HG02763 (cell line): ENCODE measurements around the gene ABCC9.

Source experiments
- ATAC-seq: cut with Tn5 transposase; IDR thresholded peaks from one replicate; pipeline ENCODE4 v1.9.1; 2021; ENCODE audit warnings: mild to moderate bottlenecking, moderate library complexity; ENCODE audit not compliant: unreplicated experiment

ABCC9 gene

DNA sequence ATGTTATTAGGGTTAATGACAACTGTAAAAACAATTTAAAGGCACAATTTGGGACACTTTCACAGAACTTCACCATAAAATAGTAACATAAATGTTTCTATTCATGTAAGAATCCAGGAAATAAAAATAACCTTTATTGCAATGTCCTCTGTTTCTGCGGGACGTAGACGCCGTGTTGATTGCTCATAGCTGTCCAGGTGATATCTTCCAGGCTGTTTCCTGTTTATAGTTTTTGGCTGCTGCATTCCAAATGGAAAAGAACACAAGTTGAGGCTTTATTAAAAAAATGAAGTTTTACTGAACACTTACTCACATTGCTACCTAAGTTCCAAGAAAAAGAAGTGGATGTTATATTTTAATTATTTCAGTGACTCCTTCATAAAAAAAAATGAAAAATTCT, 58.6 kb downstream of the ABCC9 start:
- no peak for ATAC-seq

DNA sequence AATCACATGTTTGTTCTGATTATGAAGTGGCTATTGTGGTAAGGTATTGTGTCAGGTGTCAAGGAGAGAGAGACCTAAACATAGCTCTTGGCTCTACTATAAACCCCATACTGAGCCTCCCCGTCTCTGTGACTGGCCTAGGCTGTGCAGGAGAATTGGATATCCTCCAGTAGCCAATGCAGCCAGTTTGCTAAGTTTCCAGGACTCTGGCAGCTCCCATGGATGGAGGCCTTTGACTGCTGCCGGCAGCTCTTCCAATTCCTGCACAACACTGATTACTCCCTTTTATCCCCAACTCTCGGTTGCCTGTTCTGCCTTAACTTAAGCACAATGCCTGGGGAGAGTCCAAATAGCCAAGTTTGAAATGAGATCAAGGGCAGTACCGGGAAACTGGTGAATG, 59.3 kb downstream of the ABCC9 start:
- ATAC-seq, result no peak

DNA sequence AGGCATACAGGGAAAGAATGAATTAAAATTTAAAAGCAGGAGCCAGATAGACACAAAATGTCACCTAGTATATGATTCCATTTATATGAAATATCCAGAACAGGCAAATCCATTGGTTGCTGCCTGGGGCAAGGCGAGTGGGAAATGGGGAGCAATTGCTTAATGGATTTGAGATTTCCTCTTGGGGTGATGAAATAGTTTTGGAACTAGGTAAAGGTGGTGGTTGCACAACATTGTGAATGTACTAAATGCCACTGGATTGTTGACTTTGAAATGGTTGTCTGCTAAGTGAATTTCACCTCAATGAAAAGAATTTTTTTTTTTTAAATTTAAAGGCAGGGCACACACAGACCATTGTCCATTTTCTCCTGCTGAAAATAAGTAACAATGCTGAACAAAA, 61.9 kb downstream of the ABCC9 start:
- no peak for ATAC-seq

DNA sequence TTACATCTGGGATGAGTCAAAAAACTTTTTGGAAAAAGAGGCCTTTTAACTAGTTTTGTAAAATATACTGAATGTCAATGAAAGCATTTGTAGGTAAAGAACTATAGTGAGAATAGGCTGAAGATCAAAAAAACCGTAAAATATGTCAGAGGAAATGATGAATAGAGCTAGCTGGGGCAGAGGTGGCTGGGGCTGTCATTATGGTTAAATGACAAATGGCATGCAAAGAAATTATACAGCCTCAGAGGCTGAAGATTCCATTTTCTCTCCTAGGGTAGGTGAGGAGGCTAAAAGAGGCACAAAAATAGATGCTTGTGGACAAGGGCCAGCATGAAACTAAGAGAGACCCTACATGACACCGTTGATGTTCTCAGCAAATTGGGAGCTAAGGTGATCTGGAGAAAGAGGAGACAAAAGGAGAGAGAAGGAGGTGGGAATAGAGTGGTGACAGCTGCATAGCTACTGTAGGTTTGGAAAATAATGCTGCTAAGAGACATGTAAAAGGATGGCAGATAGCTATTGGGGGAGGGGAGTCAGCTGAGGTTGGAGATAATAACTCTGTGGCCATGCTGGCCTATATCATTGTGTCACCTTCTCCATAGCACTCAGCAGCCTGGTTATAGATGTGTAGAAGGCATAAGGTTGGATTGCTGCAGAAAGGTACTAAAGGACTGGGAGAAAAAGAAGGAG, 63.8 kb downstream of the ABCC9 start:
- no peak for ATAC-seq

DNA sequence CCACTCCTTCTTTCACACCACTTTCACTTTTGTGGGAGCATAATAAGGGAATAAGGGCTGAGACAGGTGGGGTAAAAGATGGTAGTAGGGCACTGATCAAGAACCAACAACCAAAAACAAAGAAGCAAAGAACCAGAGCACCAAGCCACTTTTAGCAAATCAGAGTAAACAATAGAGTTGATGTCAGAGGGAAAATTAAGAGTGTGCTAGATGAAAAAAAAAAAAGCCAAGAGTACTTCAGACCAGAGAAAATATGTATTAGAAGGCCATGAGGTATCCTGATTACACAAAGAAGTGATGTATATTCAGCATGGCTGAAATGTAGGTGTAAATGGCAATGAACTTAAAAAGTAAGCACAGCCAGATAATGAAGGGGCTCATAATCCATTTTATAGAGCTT, 75.4 kb downstream of the ABCC9 start:
- no peak for ATAC-seq

DNA sequence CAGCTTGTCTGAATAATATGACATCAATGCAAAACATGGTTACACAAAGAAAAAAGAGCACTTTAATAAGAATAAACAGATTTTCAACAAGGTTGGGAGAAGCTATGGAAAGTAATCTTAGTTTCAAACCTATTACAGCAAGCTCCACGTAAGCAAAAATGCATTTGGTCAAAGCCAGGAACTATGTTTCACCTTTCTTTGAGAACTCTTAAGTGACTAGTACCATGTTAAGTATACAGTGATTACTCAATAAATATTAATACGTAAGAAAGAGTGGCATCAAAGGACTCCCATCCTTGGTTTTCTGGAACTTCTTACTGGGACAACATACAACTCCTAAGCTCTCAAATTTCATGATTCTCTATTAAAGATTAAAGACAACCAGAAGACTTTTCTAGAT, 80.7 kb downstream of the ABCC9 start:
- ATAC-seq, result no peak

DNA sequence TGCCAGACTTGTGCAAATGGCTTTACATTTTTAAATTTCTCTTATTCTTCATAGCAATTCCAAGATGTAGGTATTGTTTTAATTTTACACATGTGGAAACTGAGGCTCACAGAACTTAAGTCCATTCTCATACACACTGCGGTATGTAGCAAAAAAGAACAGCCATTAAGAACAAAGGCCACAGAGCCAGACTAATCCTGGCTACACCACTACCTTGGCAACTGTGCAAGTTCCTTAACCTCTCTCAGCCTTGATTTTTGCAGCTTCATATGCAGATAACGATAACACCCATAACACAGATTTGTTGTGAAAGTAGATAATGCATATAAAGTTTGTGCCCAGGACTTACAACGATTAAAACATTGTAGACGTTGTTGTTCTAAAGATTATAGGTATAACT, 81.1 kb downstream of the ABCC9 start:
- ATAC-seq, result no peak

DNA sequence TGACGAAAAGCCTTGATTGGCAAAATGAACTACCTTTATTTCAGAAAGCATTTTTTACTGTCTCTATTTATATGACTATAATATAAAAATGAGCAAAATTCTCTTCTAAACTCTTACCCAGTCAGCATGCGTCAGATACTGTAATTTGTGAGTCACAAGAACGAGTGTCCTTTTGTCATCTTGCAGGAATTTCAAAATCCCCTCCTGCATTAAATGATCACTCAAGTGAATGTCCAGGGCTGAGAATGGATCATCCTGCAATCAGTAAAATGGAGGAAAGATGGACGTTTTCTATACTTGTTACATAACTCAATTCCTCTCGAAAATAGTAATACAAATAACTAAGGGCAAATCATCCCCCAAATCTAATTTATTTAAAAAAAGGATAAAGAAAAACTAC, 89.0 kb downstream of the ABCC9 start:
- no peak for ATAC-seq

DNA sequence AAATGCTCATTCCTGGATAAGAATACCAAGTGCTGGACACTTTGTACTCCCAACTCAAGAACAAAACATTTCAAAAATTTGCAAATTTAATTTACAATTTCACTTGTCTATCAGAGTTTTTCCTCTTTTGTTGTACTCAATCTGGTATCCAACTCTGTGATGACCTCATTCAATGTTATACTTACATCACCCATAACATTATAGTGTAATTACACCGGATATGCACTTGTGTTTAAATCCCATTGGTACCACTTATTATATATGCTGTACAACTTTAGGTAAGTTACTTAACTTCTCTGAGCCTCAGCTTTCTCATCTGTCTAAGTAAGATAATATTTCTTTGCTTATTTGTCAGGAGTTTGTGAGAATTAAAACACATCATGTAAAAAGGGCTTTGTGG, 90.1 kb downstream of the ABCC9 start:
- ATAC-seq, result no peak

DNA sequence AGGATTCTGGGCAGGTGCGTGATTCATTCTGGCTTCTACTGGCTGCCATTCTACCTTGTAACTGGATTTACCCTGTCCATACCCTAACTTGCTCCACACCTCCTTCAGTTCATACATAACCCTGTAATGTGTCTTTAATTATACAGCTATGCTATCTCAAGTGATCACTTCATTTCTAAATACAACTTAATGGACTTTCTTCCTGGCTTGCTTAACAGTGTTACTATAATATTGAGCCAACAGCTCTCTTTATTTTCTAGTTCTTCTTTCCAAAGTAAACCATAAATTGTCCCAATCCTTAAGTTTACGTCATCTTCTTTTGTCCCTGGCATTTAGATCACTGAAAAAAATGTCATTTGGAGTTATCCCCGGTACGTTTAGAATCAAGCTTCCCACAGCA, 90.8 kb downstream of the ABCC9 start:
- ATAC-seq, result no peak

DNA sequence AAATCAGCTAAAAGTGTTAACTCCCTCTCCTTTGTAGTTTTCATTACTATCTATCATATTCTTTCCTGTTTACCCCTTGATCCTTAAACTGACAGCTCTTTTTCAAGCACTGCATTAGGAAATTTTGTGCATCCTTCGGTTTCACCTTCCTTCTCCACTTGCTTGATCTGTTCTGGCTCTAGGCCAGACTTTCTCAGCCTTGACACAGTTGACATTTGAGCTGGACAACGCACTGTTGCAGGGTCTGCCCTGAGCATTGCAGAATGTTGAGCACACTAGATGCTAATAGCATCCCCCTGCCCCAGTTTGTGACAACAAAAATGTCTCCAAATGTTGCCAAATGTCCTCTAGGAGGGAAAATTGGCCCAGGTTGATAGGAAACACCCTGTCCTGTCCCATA, 91.3 kb downstream of the ABCC9 start:
- ATAC-seq, result no peak

DNA sequence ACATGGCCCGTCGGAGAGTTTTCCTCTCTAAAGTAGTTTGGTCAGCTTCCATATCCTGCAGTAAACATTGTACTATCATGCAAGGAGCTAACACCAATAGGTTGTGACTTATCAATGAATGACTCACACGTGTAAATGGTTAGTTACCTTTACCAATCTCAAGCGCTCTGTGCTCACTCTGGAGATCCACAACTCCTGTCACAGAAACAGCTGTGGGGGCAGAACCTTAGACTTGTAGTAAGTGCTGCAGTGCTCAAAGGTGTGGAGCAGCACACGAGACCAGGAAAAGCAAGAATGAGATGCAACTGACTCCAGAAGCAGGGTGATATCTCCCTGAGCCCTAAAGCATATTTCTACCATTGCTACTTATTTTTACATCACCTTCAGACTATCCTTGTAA, 93.0 kb downstream of the ABCC9 start:
- no peak for ATAC-seq

DNA sequence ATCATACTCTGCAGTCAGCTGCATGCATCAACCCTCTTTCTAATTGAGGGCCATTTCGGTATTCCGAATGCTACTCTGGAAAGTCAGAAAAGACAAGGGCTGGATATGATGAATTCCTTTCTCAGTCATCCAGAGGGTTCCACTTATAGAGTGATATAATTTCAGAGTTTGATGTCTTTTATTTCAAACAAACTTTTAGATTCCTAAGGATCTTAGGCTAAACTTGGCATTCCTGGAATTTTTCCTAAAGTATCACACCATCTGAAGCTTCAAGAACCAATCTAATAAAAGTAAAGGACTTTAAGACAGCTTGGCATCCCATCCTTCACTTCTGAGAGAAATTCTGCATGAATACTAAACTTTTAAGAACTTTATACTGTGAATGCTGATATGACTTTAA, 97.4 kb downstream of the ABCC9 start:
- ATAC-seq, result no peak

DNA sequence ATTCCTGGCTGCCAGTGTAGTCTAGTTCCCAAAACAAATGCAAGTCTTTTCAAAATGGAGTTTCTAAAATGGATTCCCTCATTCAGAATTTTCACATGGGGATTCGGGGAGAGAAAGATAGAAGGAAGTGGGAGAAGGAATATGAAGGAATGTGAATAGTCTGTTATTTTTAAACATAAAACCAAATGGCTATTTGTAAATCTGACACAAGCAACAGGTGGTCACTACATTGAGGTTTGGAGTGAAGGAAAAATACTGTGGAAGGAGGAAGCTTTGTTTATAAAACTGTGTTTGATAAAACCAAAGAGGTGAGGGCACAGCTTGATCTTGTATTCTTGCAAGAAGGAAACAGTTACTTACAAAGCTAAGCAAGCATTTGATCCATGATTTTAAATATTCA, 101.5 kb downstream of the ABCC9 start:
- ATAC-seq, result no peak

DNA sequence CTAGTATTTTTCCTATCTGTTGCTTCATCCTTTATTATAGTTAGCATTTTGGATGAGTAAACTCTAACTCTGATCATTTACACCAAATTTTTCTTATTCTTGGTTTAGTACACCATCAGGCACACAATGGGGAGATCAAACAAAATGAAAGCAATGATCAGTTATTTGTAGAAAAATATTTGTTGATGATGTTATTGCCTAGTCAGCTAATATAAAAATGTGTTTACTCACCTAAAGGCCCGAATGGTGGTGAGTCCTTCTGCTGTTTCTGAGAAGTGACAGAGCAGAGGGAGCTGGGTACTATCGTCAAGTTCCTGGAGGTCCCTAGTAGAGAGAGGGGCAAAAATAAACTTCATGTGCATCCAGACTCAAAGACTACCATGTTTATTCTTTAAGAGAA, 103.4 kb downstream of the ABCC9 start:
- ATAC-seq, result no peak

DNA sequence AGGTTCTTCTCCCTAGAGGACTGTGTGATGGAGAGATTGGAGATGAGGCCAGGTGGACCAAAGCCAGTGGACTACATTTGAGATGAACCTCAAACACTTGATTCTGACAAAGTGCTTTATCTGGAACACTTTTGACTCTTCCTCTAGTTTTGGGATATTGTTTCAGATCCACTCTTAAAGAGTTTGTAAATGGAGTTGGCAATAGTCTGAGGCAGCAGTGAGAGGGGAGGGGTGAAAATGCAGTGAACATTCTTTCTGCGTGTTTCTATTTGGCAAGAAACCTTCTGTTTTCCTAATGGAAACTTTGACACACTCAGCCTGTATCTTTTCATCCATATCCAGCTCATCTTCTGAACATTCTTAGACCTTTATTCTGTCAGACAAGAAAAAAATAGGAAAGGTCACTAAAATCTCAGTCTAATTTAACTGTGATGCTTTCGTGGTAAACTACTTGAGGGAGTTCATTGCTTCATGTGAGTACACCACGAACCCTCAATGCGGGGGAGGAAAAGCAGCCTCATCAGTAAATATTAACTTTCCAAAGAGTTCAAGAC, 109.4 kb downstream of the ABCC9 start:
- no peak for ATAC-seq

DNA sequence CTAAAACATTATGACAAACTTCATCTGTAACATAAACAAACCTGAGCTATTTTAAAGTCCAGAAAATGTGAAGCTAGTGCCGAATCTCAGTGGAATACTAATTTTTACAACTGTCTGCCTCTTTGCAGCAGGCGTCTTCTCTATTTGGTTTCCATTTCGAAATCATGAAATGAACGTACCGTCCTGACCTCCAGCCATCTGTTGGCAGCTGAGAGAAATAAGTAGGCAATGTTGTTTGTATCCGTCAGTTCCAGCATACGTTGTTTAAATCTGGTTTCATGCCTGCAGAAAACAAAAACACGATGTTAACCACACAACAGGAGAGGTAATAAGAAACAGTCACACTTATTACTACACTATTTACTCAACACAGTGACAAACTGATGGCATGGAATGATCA, 112.4 kb downstream of the ABCC9 start:
- ATAC-seq, result no peak

DNA sequence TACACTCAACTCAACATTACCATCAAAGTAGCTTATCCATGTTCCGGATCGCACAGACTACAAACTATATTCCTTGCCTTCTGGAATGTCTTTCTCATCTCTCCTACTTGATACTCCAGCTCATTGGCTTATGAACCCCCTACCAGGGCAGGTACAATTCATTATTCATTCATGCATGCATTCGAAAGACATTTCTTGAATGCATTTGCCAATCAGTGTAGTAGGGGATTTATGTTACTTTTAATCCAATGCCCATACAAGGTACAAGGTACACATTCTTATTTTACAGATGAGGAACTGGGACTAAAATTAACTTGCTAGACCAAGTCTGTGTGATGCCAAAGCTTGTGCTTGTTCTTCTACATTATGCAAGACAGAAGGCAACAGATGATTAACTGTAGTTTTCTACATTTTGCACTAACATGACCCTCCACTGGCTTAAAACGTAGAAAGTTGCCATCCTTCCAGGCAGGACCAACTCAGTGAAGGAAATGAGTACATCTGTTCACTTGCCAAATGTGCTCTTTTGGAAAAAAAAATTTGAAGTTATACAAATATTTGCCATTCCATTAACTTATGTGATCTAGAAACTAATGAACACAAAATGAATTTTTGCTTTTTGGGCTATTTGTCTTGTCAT, 113.0 kb downstream of the ABCC9 start:
- ATAC-seq, result no peak

DNA sequence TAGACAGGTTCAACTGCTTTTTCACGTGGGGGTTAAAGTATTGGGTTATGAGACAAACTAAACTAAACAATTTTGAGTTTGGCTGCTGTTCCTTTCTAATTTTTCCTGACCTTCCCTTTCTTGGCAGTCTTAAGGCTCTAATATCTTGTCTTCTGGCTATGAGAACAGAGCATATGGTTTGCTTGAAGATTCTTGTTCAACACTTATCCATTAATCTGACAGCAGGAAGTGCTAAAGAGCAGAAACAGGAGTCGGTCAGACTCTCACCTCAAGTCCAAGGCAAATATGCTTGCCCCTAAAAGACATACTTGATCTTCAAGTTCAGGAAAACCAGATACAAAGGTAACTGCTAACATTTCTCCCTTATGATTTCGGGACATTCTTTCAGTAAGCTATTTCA, 114.1 kb downstream of the ABCC9 start:
- no peak for ATAC-seq

DNA sequence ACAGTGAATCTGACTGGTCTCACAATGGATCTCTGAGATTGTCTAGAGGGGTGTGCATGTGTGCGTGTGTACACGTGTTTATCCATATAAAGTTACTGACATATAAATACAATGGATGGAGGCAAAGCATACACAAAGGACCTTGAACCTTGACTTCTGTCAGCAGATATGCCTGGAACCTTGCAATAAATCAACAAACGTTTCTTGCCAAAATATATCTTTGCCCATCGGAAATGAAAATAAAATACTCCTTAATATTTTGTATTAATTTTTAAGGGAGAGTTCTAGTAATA, 114.7 kb downstream of the ABCC9 start:
- no peak for ATAC-seq

DNA sequence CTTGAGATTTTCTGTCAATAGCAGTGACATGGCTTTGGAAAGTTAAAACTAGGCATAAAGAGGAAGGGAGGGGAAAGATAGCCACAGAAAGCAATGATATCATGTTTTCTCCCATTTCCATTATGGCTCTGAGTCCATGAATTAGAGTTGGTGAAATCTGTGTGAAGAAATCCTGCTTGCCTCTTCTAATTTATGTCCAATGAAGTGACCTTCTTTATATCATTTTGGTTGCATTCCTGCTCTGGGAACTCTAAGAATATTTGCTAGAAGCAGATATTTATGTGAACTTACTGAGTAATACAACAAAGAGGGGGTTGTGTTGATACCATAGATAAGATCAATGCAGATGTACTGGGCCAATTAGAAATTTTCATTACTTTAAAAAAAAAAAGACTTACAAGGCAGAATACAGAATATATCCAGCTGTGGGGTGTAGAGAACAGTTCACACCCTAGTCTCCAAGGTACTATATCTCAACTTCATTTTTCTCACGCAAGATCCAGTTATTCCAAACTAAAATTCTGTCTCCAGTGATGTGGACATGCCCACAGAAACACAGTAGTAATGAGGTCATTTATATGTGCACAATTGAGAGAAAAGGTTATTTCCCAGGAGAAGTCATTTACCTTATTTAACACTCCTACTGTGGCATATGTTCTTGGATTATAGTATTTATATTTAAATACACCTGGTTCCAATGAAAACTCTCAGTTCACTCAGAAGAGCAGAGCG, 115.2 kb downstream of the ABCC9 start:
- ATAC-seq, result no peak

DNA sequence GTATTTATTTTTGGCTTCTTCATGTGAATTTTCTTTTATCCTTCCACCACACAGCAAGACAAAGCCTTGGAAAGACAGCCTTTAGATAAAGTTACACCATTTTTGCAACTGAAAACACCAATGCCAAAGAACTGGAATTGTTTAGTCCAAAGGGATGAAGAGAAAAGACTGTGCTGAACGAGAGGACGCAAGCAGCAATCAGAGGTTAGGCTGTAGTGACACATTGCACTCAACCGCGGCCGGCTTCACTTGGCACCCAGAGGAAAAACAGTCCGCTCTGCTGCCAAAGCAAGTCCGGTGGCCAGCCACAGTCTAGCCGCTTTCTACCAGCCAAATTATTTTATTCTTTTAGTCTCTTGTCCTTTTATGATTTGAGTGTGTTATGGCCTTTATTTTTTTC, 117.6 kb downstream of the ABCC9 start:
- ATAC-seq, result no peak
